Measurements from ENCODE around the gene IL34.

DNA sequence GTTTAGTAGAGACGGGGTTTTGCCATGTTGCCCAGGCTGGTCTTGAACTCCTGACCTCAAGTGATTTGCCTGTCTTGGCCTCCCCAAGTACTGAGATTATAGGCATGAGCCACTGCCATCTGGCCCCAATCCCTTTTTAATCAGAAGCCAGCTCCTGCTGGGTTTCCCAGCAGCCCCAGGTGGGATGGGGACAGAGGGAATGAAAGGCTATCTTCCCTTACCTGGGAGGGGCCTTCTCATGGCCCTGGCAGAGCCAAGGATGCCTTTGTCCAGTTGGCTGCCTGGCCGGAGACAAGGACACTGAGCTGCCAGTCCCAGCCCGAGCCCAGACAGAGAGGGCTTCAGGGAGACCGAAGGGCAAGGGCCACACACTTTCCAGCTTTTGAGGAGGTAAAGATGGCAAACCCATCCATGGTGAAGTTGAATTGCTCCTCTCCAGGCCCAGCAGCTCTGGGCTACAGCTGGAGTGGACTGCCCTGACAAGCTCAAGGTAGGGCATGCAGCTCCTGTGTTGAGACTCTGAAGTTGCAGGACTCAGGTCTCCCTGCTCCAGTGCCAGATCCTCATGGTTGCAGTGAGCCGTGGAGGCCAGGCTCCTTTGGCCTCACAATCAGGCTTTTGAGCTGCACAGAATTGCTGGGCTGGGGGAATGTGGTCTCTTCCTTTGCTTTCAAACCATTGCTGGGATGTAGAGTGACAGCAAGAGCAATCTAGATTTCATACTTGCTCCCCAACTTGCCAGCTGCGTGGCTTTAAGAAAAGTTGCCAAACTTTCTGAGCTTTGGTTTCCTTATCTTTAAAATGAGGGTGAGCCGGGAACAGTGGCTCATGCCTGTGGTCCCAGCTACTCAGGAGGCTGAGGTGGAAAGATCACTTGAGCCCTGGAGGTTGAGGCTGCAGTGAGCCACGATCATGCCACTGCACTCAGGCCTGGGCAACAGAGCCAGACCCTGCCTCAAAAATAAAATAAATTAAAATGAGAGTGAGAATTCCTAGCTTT lies 44.5 kb upstream of the IL34 start:
- TF ChIP-seq, protein P1, sequence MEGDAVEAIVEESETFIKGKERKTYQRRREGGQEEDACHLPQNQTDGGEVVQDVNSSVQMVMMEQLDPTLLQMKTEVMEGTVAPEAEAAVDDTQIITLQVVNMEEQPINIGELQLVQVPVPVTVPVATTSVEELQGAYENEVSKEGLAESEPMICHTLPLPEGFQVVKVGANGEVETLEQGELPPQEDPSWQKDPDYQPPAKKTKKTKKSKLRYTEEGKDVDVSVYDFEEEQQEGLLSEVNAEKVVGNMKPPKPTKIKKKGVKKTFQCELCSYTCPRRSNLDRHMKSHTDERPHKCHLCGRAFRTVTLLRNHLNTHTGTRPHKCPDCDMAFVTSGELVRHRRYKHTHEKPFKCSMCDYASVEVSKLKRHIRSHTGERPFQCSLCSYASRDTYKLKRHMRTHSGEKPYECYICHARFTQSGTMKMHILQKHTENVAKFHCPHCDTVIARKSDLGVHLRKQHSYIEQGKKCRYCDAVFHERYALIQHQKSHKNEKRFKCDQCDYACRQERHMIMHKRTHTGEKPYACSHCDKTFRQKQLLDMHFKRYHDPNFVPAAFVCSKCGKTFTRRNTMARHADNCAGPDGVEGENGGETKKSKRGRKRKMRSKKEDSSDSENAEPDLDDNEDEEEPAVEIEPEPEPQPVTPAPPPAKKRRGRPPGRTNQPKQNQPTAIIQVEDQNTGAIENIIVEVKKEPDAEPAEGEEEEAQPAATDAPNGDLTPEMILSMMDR (IDR thresholded peaks at IDR 0.05; ENCODE audit: low read length), result no peak
- TF ChIP-seq EZH2 (IDR thresholded peaks at IDR 0.05; ENCODE audit: borderline replicate concordance, low read length), result no peak

Measured in OCI-LY1 (cell line).